Neural crest cell (in vitro differentiated cells): Measurements from ENCODE around the gene OLFML1. TPM values are rescaled to one million over a fixed set of nuclear protein-coding genes. Genes with fewer than 3 reads are reported as not detected.

Experiments
- DNase-seq: peaks from one replicate; pipeline ENCODE4 v3.0.0; 2021; ENCODE audit warnings: low read depth, mixed read lengths, low spot score
- H3K27ac Mint-ChIP-seq: one replicate; pipeline ENCODE4 v1.8.0; 2021; ENCODE audit warnings: mild to moderate bottlenecking, mixed read lengths; ENCODE audit not compliant: unreplicated experiment
- H3K27me3 Mint-ChIP-seq: 2 replicates; pipeline ENCODE4 v1.8.0; 2021; ENCODE audit warnings: low read depth, mild to moderate bottlenecking, mixed read lengths
- H3K36me3 Mint-ChIP-seq: 2 replicates; pipeline ENCODE4 v1.8.0; 2021; ENCODE audit warnings: low read depth, mild to moderate bottlenecking, mixed read lengths
- H3K4me1 Mint-ChIP-seq: 2 replicates; pipeline ENCODE4 v1.8.0; 2021; ENCODE audit warnings: mixed read lengths
- H3K4me3 Mint-ChIP-seq: one replicate; pipeline ENCODE4 v1.8.0; 2021; ENCODE audit warnings: mild to moderate bottlenecking, mixed read lengths
- H3K9me3 Mint-ChIP-seq: 2 replicates; pipeline ENCODE4 v1.8.0; 2021; ENCODE audit warnings: mixed read lengths
- CTCF ChIP-seq: fragments of 200-600 bp; sonication (generic); conservative IDR thresholded peaks from 2 replicates; pipeline ENCODE4 v1.5.0; 2021; ENCODE audit warnings: antibody characterized with exemption, mild to moderate bottlenecking
- total RNA-seq: library from RNA; stranded (reverse); gene quantifications from 2 replicates; pipeline ENCODE4 v1.2.1, GENCODE V29; 2021

The OLFML1 gene
- total RNA-seq, 1 donor from 2014 or later, result 0.84 TPM

DNA sequence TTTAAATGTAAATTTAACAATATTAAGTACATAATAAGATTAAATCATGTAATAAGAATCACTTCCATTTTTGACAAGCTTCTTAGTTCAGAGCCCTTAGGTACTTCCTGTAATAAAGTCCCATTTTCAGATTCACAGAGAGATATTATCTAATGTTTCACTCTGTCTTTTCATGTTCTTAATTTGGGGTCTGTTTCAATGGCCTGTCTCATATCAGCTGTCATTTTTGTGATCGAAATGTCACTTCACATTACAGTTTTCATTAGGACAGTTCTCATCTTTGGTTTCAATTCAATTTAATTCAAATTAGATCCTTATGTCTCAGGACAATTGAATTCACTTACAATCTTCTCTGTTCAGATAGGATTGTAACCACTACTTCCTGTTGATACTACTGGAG lies 22.6 kb upstream of the OLFML1 start:
- no peak for TF ChIP-seq CTCF
- Mint-ChIP-seq H3K27me3 (no peaks in the 10 kb centered on the region), H3K36me3 (no peaks in the 10 kb centered on the region), H3K4me3 (no peak overlapping the region), H3K4me1 (no peaks in the 10 kb centered on the region), H3K27ac (peak overlapping the region; percentile 68), H3K9me3 (no peaks in the 10 kb centered on the region)
- no peak for DNase-seq

- TF ChIP-seq CTCF, result no peak
These were observed 17.7 kb upstream of the OLFML1 start for GRCh38 chr11:7467652-7468051.

GRCh38 chr11:7469351-7469865 lies 15.9 kb upstream of the OLFML1 start:
- DNase-seq, result no peak
- Mint-ChIP-seq H3K4me3 (no peak overlapping the region), H3K27me3 (no peaks in the 10 kb centered on the region), H3K27ac (no peak overlapping the region), H3K4me1 (no peaks in the 10 kb centered on the region), H3K9me3 (peaks cover 3% of the 10 kb centered on the region), H3K36me3 (no peaks in the 10 kb centered on the region)
- no peak for TF ChIP-seq CTCF

More at GRCh38 chr11:7467652-7468051, 17.7 kb upstream of the OLFML1 start:
- Mint-ChIP-seq H3K9me3 (peaks cover 3% of the 10 kb centered on the region), H3K4me1 (no peaks in the 10 kb centered on the region), H3K27me3 (no peaks in the 10 kb centered on the region), H3K36me3 (no peaks in the 10 kb centered on the region), H3K4me3 (no peak overlapping the region), H3K27ac (no peak overlapping the region)
- DNase-seq, result no peak

GRCh38 chr11:7471071-7471470 lies 14.2 kb upstream of the OLFML1 start:
- no peak overlapping the region for H3K27ac Mint-ChIP-seq
- H3K36me3 Mint-ChIP-seq, result no peaks in the 10 kb centered on the region
- no peak for TF ChIP-seq CTCF
- no peaks in the 10 kb centered on the region for H3K27me3 Mint-ChIP-seq
- DNase-seq, result no peak
- H3K4me1 Mint-ChIP-seq, result no peaks in the 10 kb centered on the region
- H3K9me3 Mint-ChIP-seq, result peaks cover 3% of the 10 kb centered on the region
- no peak overlapping the region for H3K4me3 Mint-ChIP-seq

DNA sequence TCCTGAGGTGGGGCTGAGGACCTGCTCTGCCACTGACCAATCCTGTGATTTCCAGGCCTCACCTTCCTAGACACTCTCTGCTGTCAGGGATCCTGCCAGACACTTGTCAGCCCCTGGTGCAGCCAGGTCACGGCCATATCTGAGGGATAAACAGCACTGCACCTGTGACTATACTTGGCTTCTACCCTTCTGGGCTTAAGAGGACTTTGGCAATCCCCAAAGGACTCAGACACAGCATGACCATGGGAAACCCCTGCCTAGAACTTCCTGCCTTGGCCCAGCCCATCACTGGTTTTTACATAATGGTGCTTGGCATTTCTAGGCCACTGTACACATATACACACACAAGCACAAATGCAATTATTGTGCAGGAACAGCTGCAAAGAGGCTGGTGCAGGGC lies 11.6 kb upstream of the OLFML1 start:
- no peak for TF ChIP-seq CTCF
- H3K27me3 Mint-ChIP-seq, result peaks cover 9% of the 10 kb centered on the region
- peaks cover 3% of the 10 kb centered on the region for H3K9me3 Mint-ChIP-seq
- no peaks in the 10 kb centered on the region for H3K4me1 Mint-ChIP-seq
- H3K27ac Mint-ChIP-seq, result no peak overlapping the region
- no peak for DNase-seq
- H3K36me3 Mint-ChIP-seq, result no peaks in the 10 kb centered on the region
- no peak overlapping the region for H3K4me3 Mint-ChIP-seq

- DNase-seq, result no peak
- no peaks in the 10 kb centered on the region for H3K4me1 Mint-ChIP-seq
- H3K4me3 Mint-ChIP-seq, result no peak overlapping the region
- H3K27ac Mint-ChIP-seq, result no peak overlapping the region
- no peak for TF ChIP-seq CTCF
- H3K27me3 Mint-ChIP-seq, result peaks cover 9% of the 10 kb centered on the region
- H3K9me3 Mint-ChIP-seq, result no peaks in the 10 kb centered on the region
- no peaks in the 10 kb centered on the region for H3K36me3 Mint-ChIP-seq
These were observed 5.2 kb upstream of the OLFML1 start for GRCh38 chr11:7480113-7480512.
